ENCODE results near the gene FBXL5. TPM values are rescaled to one million over a fixed set of nuclear protein-coding genes. Genes with fewer than 3 reads are reported as not detected.
A peak's percentile ranks its signal among the peaks of the same experiment; 100 is the strongest.

FBXL5 gene
- total and polyA plus RNA-seq, 9 of the 15 experiments (the other 6 are each of a cell fraction or from before 2014, with no cell fraction given) = 6.0 to 35.2 (median 22.1) TPM

DNA sequence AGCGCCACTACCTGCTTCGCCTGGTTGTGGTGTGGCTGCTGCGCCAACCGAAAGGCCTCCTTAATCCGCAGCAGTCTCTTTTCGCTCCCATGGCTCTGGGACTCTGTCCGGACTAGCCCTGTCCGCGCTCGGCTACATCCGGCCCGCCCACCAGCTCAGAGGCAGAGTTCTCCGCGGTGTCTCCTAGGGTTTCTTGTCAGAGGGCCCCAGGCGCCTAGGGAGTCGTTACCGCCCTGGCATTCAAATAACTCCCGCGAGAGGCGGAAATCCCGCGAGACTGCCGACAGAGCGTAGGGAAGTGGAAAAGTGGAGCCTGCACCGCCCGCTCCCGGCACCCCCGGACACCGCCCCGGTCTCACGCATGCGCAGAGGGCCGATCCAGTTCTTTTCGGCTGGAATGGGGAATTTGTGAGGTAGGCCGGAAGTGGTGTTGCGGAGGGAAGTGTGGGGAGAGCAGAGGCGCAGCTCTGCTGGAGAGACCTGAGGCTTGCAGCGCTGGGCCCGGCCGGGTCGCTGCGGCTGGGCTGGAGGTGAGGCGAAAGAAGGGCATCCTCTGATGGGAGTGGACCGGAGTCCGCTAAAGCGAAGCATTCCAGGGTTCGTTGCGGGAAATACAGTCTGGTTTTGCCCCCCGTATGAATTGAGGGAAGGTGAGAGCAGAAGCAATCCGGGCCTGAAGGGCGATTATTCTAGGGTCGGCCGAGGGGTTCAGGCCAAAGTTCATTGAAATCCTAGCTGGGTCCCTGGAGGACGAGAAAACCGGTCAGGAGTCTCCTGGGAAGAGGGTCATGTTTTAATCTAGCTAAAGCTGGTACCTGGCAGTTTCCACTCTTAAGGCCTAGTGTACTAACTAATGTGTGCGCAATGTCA, 26.4 kb upstream of the FBXL5 start, which contains the start of gene FAM200B (continued):
- TF ChIP-seq, protein P1, sequence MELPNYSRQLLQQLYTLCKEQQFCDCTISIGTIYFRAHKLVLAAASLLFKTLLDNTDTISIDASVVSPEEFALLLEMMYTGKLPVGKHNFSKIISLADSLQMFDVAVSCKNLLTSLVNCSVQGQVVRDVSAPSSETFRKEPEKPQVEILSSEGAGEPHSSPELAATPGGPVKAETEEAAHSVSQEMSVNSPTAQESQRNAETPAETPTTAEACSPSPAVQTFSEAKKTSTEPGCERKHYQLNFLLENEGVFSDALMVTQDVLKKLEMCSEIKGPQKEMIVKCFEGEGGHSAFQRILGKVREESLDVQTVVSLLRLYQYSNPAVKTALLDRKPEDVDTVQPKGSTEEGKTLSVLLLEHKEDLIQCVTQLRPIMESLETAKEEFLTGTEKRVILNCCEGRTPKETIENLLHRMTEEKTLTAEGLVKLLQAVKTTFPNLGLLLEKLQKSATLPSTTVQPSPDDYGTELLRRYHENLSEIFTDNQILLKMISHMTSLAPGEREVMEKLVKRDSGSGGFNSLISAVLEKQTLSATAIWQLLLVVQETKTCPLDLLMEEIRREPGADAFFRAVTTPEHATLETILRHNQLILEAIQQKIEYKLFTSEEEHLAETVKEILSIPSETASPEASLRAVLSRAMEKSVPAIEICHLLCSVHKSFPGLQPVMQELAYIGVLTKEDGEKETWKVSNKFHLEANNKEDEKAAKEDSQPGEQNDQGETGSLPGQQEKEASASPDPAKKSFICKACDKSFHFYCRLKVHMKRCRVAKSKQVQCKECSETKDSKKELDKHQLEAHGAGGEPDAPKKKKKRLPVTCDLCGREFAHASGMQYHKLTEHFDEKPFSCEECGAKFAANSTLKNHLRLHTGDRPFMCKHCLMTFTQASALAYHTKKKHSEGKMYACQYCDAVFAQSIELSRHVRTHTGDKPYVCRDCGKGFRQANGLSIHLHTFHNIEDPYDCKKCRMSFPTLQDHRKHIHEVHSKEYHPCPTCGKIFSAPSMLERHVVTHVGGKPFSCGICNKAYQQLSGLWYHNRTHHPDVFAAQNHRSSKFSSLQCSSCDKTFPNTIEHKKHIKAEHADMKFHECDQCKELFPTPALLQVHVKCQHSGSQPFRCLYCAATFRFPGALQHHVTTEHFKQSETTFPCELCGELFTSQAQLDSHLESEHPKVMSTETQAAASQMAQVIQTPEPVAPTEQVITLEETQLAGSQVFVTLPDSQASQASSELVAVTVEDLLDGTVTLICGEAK (IDR thresholded peaks at IDR 0.05) = peak; percentile 89
- TF ChIP-seq, protein P1 (CRISPR knock-in tag; IDR thresholded peaks at IDR 0.05) = no peak
- TF ChIP-seq ZSCAN29 (IDR thresholded peaks at IDR 0.05) (no peak; the same call in 1 of the 2 replicates), ZNF217 (CRISPR knock-in tag; IDR thresholded peaks at IDR 0.05) (no peak), POLR2AphosphoS5 (IDR thresholded peaks at IDR 0.05; ENCODE audit: control insufficient read depth, insufficient read depth, low read depth, low read length) (peak; percentile 84), DIDO1 (tag; IDR thresholded peaks at IDR 0.05; ENCODE audit: low read depth) (no peak), GATAD2A (IDR thresholded peaks at IDR 0.05) (no peak), NKRF (IDR thresholded peaks at IDR 0.05; ENCODE audit: borderline replicate concordance) (peak; percentile 87), ZNF766 (CRISPR knock-in tag; conservative IDR thresholded peaks at IDR 0.05) (no peak), ZNF77 (CRISPR knock-in tag; IDR thresholded peaks at IDR 0.05) (no peak), PHB (CRISPR knock-in tag; IDR thresholded peaks at IDR 0.05) (no peak), TAF9B (IDR thresholded peaks at IDR 0.05; ENCODE audit: partially characterized antibody) (peak; percentile 74), CBFA2T2 (conservative IDR thresholded peaks at IDR 0.05) (no peak), CBFB (CRISPR knock-in tag; IDR thresholded peaks at IDR 0.05) (no peak; the same call in 1 of the 2 replicates), ELK1 (CRISPR knock-in tag; IDR thresholded peaks at IDR 0.05) (no peak)
